GM10266 (cell line): ENCODE data around the gene ENO4.

Source experiments
- DNase-seq: peaks from one replicate; pipeline ENCODE4 v3.0.0; 2012; ENCODE audit errors: extremely low spot score
- CTCF ChIP-seq: IDR thresholded peaks from 2 replicates; pipeline ENCODE4 v1.5.1; 2012; ENCODE audit warnings: mild to moderate bottlenecking, low read depth; ENCODE audit not compliant: control insufficient read depth, insufficient read depth; ENCODE audit errors: missing control alignments

ENO4 gene

GRCh38 chr10:116878123-116878522, 28.8 kb downstream of the ENO4 start:
- DNase-seq, result no peak

GRCh38 chr10:116879817-116880216, 30.5 kb downstream of the ENO4 start:
- DNase-seq, result no peak
- TF ChIP-seq CTCF, result no peak

More at GRCh38 chr10:116878123-116878522, 28.8 kb downstream of the ENO4 start:
- TF ChIP-seq CTCF, result no peak

- no peak for DNase-seq
- no peak for TF ChIP-seq CTCF
Measured at GRCh38 chr10:116880716-116881482, 31.6 kb downstream of the ENO4 start.

- TF ChIP-seq CTCF, result no peak
- no peak for DNase-seq
Measured at GRCh38 chr10:116882639-116883038, 33.3 kb downstream of the ENO4 start.

- no peak for TF ChIP-seq CTCF
- no peak for DNase-seq
Measured at GRCh38 chr10:116886772-116887171, 37.5 kb downstream of the ENO4 start.

GRCh38 chr10:116888380-116889055, 39.2 kb downstream of the ENO4 start:
- no peak for DNase-seq

More at GRCh38 chr10:116888380-116889055, 39.2 kb downstream of the ENO4 start:
- TF ChIP-seq CTCF, result no peak
